K562 (cell line): ENCODE results near the gene ZNF169. TPM values are rescaled to one million over a fixed set of nuclear protein-coding genes. Genes with fewer than 3 reads are reported as not detected.

Experiments used
- CTBP1 ChIP-seq: fragments of 450-650 bp; IDR thresholded peaks from 2 replicates; pipeline ENCODE4 v1.6.1; 2016; ENCODE audit warnings: borderline replicate concordance
- GABPA ChIP-seq: fragments of 200-800 bp; sonication (Bioruptor generic); conservative IDR thresholded peaks from 2 replicates; pipeline ENCODE4 v1.6.1; 2016; ENCODE audit warnings: low read depth, missing genetic modification characterization, missing compliant biosample characterization
- GABPB1 ChIP-seq: sonication (generic); formaldehyde crosslinking; IDR thresholded peaks from 2 replicates; pipeline ENCODE4 v1.8.0; 2022; ENCODE audit warnings: mild to moderate bottlenecking, missing genetic modification reagents
- GTF2F1 ChIP-seq: IDR thresholded peaks from 2 replicates; pipeline ENCODE4 v1.6.1; 2011; ENCODE audit warnings: low read depth, low read length, improper control_type of control experiment
- HNRNPH1 ChIP-seq: fragments of 200-400 bp; formaldehyde crosslinking; optimal IDR thresholded peaks from 2 replicates; pipeline ENCODE3; 2017; ENCODE audit warnings: low read depth, mild to moderate bottlenecking, low read length, moderate library complexity
- L3MBTL2 ChIP-seq: fragments of 450-650 bp; IDR thresholded peaks from 2 replicates; pipeline ENCODE4 v1.6.1; 2016; ENCODE audit warnings: mild to moderate bottlenecking, moderate library complexity
- NBN ChIP-seq: fragments of 450-650 bp; IDR thresholded peaks from 2 replicates; pipeline ENCODE4 v1.6.1; 2016; ENCODE audit warnings: low read depth, mild to moderate bottlenecking
- PTTG1 ChIP-seq: fragments of 450-650 bp; IDR thresholded peaks from 2 replicates; pipeline ENCODE4 v1.6.1; 2016; ENCODE audit warnings: low read depth, mild to moderate bottlenecking, missing genetic modification characterization, missing compliant biosample characterization
- RBM14 ChIP-seq: fragments of 200-400 bp; formaldehyde crosslinking; IDR thresholded peaks from 2 replicates; pipeline ENCODE4 v1.6.1; 2018; ENCODE audit warnings: low read depth, mild to moderate bottlenecking, low read length, moderate library complexity, borderline replicate concordance; ENCODE audit not compliant: insufficient read depth
- TOE1 ChIP-seq, 2 experiments: fragments of 450-650 bp in 1 of 2; sonication (generic) in 1 of 2; formaldehyde crosslinking in 1 of 2; IDR thresholded peaks; 2 replicates each; pipeline versions ENCODE4 v1.7.1 to v1.8.0; 2016 to 2022; ENCODE audit warnings: borderline replicate concordance in 2 of 2, mild to moderate bottlenecking in 2 of 2, antibody characterized with exemption in 1 of 2, inconsistent platforms in 1 of 2, low read depth in 1 of 2, missing genetic modification reagents in 1 of 2, moderate library complexity in 1 of 2
- ZFP30 ChIP-seq: fragments of 250-450 bp; sonication (Bioruptor Pico); IDR thresholded peaks from 2 replicates; pipeline ENCODE4 v1.8.0; 2022; ENCODE audit warnings: moderate library complexity, mild to moderate bottlenecking, inconsistent platforms, borderline replicate concordance
- ZKSCAN3 ChIP-seq: fragments of 250-450 bp; sonication (Bioruptor Pico); IDR thresholded peaks from 2 replicates; pipeline ENCODE4 v1.4.0; 2020
- ZNF253 ChIP-seq: fragments of 250-450 bp; sonication (Bioruptor Pico); conservative IDR thresholded peaks from 2 replicates; pipeline ENCODE4 v1.6.1; 2021; ENCODE audit warnings: mild to moderate bottlenecking
- polyA plus RNA-seq, 8 experiments: library from polyadenylated mRNA; depleted of rRNA in 4 of 8; stranded (reverse) in 5 of 8; unstranded in 3 of 8; fragments of >200 nt; fragmentation: Nextera tagmentation in 2 of 8; fragmentation: Illumina TruSeq in 1 of 8; extraction: Ambion mirVana in 2 of 8; extraction: Trizol in 1 of 8; gene quantifications; 2 replicates each; pipeline versions ENCODE4 v1.2.1 to v1.2.3, GENCODE V29; 2011 to 2014; ENCODE audit warnings: inconsistent platforms in 1 of 8, missing spikeins in 1 of 8
- total RNA-seq, 7 experiments: library from RNA; depleted of rRNA in 6 of 7; stranded (reverse); fragments of >200 nt in 6 of 7; fragmentation: Illumina TruSeq in 2 of 7; extraction: Trizol in 2 of 7; gene quantifications; 2 replicates each; pipeline versions ENCODE4 v1.2.1 to v1.2.3, GENCODE V29; 2011 to 2021; ENCODE audit warnings: low replicate concordance in 1 of 7
- TF ChIP-seq, protein P1 (sequence below): fragments of 450-650 bp; IDR thresholded peaks from 2 replicates; pipeline ENCODE4 v1.6.1; 2016; ENCODE audit warnings: mild to moderate bottlenecking, moderate library complexity
- TF ChIP-seq, protein P2 (sequence below): sonication (generic); formaldehyde crosslinking; IDR thresholded peaks from 2 replicates; pipeline ENCODE4 v1.5.0; 2020; ENCODE audit warnings: missing genetic modification reagents

Gene ZNF169
- total and polyA plus RNA-seq, 9 of the 15 experiments (the other 6 are each of a cell fraction or from before 2014, with no cell fraction given), result 2.0 to 16.2 (median 5.6) TPM

DNA sequence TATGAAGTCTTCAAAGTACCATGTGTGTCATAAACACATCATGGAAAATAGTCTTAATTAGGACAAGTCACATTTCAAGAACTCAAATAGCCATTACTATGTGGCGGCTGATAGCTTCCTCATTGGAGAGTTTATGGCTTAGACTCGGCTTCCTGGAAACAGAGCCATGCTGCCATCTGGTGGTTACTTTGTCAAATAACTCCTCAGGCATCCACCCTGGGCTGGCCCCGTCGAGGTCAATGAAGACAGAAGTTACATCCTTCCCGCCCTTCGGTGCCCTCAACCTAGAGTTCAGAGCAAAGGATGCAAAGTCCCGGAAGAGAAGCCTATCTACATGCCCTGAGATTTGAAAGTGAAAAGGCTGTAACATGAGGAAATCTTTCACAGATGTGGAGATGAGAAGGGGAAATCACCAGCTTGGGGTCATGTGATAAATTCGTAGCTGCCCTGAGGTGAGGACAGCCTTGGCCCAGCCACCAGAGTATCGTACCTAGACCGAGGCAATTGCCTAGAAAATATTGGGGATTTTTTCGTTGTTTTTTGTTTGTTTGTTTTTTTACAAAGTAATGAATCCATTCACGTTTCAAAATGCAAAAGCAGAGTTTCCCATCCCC lies 45.5 kb upstream of the ZNF169 start (continued):
- TF ChIP-seq, protein P1, sequence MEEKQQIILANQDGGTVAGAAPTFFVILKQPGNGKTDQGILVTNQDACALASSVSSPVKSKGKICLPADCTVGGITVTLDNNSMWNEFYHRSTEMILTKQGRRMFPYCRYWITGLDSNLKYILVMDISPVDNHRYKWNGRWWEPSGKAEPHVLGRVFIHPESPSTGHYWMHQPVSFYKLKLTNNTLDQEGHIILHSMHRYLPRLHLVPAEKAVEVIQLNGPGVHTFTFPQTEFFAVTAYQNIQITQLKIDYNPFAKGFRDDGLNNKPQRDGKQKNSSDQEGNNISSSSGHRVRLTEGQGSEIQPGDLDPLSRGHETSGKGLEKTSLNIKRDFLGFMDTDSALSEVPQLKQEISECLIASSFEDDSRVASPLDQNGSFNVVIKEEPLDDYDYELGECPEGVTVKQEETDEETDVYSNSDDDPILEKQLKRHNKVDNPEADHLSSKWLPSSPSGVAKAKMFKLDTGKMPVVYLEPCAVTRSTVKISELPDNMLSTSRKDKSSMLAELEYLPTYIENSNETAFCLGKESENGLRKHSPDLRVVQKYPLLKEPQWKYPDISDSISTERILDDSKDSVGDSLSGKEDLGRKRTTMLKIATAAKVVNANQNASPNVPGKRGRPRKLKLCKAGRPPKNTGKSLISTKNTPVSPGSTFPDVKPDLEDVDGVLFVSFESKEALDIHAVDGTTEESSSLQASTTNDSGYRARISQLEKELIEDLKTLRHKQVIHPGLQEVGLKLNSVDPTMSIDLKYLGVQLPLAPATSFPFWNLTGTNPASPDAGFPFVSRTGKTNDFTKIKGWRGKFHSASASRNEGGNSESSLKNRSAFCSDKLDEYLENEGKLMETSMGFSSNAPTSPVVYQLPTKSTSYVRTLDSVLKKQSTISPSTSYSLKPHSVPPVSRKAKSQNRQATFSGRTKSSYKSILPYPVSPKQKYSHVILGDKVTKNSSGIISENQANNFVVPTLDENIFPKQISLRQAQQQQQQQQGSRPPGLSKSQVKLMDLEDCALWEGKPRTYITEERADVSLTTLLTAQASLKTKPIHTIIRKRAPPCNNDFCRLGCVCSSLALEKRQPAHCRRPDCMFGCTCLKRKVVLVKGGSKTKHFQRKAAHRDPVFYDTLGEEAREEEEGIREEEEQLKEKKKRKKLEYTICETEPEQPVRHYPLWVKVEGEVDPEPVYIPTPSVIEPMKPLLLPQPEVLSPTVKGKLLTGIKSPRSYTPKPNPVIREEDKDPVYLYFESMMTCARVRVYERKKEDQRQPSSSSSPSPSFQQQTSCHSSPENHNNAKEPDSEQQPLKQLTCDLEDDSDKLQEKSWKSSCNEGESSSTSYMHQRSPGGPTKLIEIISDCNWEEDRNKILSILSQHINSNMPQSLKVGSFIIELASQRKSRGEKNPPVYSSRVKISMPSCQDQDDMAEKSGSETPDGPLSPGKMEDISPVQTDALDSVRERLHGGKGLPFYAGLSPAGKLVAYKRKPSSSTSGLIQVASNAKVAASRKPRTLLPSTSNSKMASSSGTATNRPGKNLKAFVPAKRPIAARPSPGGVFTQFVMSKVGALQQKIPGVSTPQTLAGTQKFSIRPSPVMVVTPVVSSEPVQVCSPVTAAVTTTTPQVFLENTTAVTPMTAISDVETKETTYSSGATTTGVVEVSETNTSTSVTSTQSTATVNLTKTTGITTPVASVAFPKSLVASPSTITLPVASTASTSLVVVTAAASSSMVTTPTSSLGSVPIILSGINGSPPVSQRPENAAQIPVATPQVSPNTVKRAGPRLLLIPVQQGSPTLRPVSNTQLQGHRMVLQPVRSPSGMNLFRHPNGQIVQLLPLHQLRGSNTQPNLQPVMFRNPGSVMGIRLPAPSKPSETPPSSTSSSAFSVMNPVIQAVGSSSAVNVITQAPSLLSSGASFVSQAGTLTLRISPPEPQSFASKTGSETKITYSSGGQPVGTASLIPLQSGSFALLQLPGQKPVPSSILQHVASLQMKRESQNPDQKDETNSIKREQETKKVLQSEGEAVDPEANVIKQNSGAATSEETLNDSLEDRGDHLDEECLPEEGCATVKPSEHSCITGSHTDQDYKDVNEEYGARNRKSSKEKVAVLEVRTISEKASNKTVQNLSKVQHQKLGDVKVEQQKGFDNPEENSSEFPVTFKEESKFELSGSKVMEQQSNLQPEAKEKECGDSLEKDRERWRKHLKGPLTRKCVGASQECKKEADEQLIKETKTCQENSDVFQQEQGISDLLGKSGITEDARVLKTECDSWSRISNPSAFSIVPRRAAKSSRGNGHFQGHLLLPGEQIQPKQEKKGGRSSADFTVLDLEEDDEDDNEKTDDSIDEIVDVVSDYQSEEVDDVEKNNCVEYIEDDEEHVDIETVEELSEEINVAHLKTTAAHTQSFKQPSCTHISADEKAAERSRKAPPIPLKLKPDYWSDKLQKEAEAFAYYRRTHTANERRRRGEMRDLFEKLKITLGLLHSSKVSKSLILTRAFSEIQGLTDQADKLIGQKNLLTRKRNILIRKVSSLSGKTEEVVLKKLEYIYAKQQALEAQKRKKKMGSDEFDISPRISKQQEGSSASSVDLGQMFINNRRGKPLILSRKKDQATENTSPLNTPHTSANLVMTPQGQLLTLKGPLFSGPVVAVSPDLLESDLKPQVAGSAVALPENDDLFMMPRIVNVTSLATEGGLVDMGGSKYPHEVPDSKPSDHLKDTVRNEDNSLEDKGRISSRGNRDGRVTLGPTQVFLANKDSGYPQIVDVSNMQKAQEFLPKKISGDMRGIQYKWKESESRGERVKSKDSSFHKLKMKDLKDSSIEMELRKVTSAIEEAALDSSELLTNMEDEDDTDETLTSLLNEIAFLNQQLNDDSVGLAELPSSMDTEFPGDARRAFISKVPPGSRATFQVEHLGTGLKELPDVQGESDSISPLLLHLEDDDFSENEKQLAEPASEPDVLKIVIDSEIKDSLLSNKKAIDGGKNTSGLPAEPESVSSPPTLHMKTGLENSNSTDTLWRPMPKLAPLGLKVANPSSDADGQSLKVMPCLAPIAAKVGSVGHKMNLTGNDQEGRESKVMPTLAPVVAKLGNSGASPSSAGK, result peak; percentile 42
- TF ChIP-seq, protein P2, sequence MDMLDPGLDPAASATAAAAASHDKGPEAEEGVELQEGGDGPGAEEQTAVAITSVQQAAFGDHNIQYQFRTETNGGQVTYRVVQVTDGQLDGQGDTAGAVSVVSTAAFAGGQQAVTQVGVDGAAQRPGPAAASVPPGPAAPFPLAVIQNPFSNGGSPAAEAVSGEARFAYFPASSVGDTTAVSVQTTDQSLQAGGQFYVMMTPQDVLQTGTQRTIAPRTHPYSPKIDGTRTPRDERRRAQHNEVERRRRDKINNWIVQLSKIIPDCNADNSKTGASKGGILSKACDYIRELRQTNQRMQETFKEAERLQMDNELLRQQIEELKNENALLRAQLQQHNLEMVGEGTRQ (CRISPR knock-in tag), result 0 out of 2 replicates have a peak, but pooled peaks have one; percentile 12
- no peak for TF ChIP-seq HNRNPH1
- peak; percentile 48; the same call in 1 of the 2 replicates for TF ChIP-seq TOE1 (IDR thresholded peaks at IDR 0.05; ENCODE audit: borderline replicate concordance)
- TF ChIP-seq TOE1 (CRISPR knock-in tag; IDR thresholded peaks at IDR 0.05; ENCODE audit: borderline replicate concordance, low read depth), result no peak
- no peak for TF ChIP-seq GABPA (tag)
- TF ChIP-seq ZFP30 (CRISPR knock-in tag), result no peak
- TF ChIP-seq RBM14, result no peak
- TF ChIP-seq GTF2F1, result no peak
- TF ChIP-seq NBN, result peak; percentile 48; the same call in 1 of the 2 replicates
- no peak for TF ChIP-seq ZKSCAN3 (CRISPR knock-in tag)
- TF ChIP-seq CTBP1, result peak; percentile 82
- TF ChIP-seq GABPB1 (CRISPR knock-in tag), result 0 out of 2 replicates have a peak, but pooled peaks have one; percentile 43
- TF ChIP-seq L3MBTL2, result peak; percentile 80
- TF ChIP-seq PTTG1 (tag), result no peak
- TF ChIP-seq ZNF253, result no peak
